Esophagus muscularis mucosa (tissue), 4 donors: ENCODE data around the gene PWWP2A. TPM values are rescaled to one million over a fixed set of nuclear protein-coding genes. Genes with fewer than 3 reads are reported as not detected.
A peak's percentile ranks its signal among the peaks of the same experiment; 100 is the strongest.

Experiments
- DNase-seq: peaks from one replicate; pipeline ENCODE4 v3.0.0-alpha.2; 2017; ENCODE audit errors: extremely low spot score
- H3K27ac ChIP-seq, 4 donors: fragments of 200-600 bp; sonication (generic); replicated peaks in 1 of 4; 1 replicate in 3 of 4; 2 replicates in 1 of 4; pipeline ENCODE4 v1.5.1; 2016 to 2019; ENCODE audit warnings: mild to moderate bottlenecking in 1 of 4
- H3K27me3 ChIP-seq, 4 donors: fragments of 200-600 bp; sonication (generic); one replicate each; pipeline versions ENCODE4 v1.5.1 to v1.6.0; 2016 to 2019
- H3K36me3 ChIP-seq, 4 donors: fragments of 200-600 bp; sonication (generic); one replicate each; pipeline ENCODE4 v1.5.1; 2016 to 2019
- H3K4me1 ChIP-seq, 4 donors: fragments of 200-600 bp; sonication (generic); one replicate each; pipeline ENCODE4 v1.5.1; 2016 to 2019
- H3K4me3 ChIP-seq, 4 donors: fragments of 200-600 bp; sonication (generic); 1 replicate in 2 of 4; 2 replicates in 2 of 4; pipeline ENCODE4 v1.5.1; 2016 to 2019; ENCODE audit warnings: mild to moderate bottlenecking in 4 of 4, moderate library complexity in 1 of 4
- H3K9me3 ChIP-seq, 4 donors: fragments of 200-600 bp; sonication (generic); 1 replicate in 3 of 4; 2 replicates in 1 of 4; pipeline ENCODE4 v1.5.1; 2016 to 2019
- EP300 ChIP-seq: sonication (generic); formaldehyde crosslinking; IDR thresholded peaks from one replicate; pipeline ENCODE4 v1.6.1; 2017; ENCODE audit warnings: antibody characterized with exemption
- POLR2A ChIP-seq: fragments of 450-650 bp; IDR thresholded peaks from one replicate; pipeline ENCODE4 v1.6.1; 2017; ENCODE audit warnings: antibody characterized with exemption, moderate library complexity, mild to moderate bottlenecking, low read depth
- POLR2AphosphoS5 ChIP-seq, 2 donors: sonication (generic); formaldehyde crosslinking; IDR thresholded peaks; one replicate each; pipeline ENCODE4 v1.6.1; 2017; ENCODE audit warnings: antibody characterized with exemption in 2 of 2
- WGBS: methylation state at CpG from one replicate; pipeline ENCODE4 v1.1.5; 2018; 5-methylcytosine and 5-hydroxymethylcytosine counted together
- intact Hi-C: fragments of 100-400 bp; cut with DNase I; formaldehyde crosslinking; loops from one replicate; pipeline ENCODE4 v1.15.1; 2023
- total RNA-seq, 4 donors: library from RNA; depleted of rRNA; stranded (reverse); fragments of >200 nt; gene quantifications; one replicate each; pipeline versions ENCODE4 v1.1.0 to v1.2.1, GENCODE V29; 2016
- TF ChIP-seq, protein P1 (sequence below), 3 experiments: fragments of 200-600 bp in 2 of 3; fragments of 450-650 bp in 1 of 3; sonication (generic) in 2 of 3; IDR thresholded peaks; one replicate each; pipeline ENCODE4 v1.5.1; 2017 to 2019; ENCODE audit warnings: antibody characterized with exemption in 3 of 3, mild to moderate bottlenecking in 2 of 3, moderate library complexity in 1 of 3

The PWWP2A gene
- total RNA-seq, 4 donors from 2014 or later: 17.2 to 30.3 (median 24.2) TPM

DNA sequence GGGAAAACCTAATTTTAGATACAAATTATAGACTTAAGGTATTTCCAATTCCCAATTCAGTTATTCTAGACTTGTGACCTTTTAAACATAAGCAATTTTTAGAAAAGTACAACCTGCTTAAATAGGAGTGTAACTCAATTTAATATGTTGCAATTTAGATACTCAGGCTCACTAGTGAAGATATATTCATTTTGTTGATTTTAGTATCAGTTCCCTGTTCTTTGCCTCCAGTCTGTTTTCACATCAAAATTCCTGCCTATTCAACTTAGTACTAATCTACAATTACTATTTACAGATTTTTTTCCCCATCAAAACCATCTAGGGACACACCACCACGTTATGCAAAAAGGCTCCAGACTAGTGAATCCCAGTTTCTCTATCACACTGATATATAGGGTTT, 30.4 kb downstream of the PWWP2A start:
- Histone ChIP-seq H3K27me3 (no peaks in the 10 kb centered on the region), H3K9me3 (no peaks in the 10 kb centered on the region), H3K4me1 (peaks cover 0 to 2% (median under 1%) of the 10 kb centered on the region in 4 donors), H3K36me3 (peaks cover 9 to 28% (median 22%) of the 10 kb centered on the region in 4 donors), H3K4me3 (no peak overlapping the region), H3K27ac (no peak overlapping the region)
- WGBS: 84% methylated on average over 1 of the region's 1 CpG
- intact Hi-C loops: no loop called here
- TF ChIP-seq POLR2A (no peak), POLR2AphosphoS5 (IDR thresholded peaks at IDR 0.05) (no peak), EP300 (no peak)
- TF ChIP-seq, protein P1, sequence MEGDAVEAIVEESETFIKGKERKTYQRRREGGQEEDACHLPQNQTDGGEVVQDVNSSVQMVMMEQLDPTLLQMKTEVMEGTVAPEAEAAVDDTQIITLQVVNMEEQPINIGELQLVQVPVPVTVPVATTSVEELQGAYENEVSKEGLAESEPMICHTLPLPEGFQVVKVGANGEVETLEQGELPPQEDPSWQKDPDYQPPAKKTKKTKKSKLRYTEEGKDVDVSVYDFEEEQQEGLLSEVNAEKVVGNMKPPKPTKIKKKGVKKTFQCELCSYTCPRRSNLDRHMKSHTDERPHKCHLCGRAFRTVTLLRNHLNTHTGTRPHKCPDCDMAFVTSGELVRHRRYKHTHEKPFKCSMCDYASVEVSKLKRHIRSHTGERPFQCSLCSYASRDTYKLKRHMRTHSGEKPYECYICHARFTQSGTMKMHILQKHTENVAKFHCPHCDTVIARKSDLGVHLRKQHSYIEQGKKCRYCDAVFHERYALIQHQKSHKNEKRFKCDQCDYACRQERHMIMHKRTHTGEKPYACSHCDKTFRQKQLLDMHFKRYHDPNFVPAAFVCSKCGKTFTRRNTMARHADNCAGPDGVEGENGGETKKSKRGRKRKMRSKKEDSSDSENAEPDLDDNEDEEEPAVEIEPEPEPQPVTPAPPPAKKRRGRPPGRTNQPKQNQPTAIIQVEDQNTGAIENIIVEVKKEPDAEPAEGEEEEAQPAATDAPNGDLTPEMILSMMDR (IDR thresholded peaks at IDR 0.05): no peak
- no peak for DNase-seq

DNA sequence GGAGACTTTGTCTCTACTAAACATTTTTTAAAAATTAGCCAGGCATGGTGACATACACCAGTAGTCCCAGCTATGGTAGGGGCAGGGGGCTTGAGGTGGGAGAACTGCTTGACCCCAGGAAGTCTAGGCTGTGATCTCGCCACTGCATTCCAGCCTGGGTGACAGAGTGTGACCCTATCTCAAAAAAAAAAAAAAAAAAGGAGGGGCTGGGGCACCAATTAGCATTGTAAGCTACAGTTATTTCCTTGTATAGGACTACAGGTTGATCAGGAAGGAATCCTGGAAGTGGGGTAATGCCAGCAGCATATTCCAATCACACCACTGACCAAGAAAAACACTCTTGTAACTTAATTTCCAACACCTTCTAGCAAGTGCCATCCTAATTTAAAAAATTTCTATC, 32.1 kb downstream of the PWWP2A start:
- 93% methylated on average over 1 of the region's 1 CpG for WGBS

DNA sequence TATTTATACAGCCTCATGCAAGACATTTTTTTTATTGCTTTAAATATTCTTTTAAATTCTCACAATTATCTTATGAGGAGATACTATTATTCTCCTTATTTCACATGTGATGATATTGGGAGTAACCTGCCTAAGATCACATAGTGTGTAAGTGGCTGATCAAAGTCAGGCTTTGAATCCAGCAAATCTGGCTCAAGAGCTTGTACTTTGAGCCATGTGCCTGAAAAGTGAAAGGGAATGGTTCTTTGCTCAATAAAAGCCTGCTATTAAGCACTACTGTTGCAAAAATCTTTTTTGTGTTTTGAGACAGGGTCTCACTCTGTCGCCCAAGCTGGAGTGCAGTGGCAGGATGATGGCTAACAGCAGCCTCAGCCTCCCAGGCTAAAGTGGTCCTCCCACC, 35.1 kb downstream of the PWWP2A start:
- Histone ChIP-seq H3K9me3 (no peaks in the 10 kb centered on the region), H3K27me3 (no peaks in the 10 kb centered on the region), H3K4me1 (peaks cover 3 to 24% (median 19%) of the 10 kb centered on the region in 4 donors), H3K4me3 (no peak overlapping the region), H3K36me3 (peaks cover 0 to 6% (median 1%) of the 10 kb centered on the region in 4 donors), H3K27ac (no peak overlapping the region)
- intact Hi-C loops: no loop called here
- 100% methylated on average over 1 of the region's 1 CpG for WGBS
- TF ChIP-seq EP300 (no peak), POLR2AphosphoS5 (IDR thresholded peaks at IDR 0.05) (no peak), POLR2A (no peak)
- TF ChIP-seq, protein P1 (IDR thresholded peaks at IDR 0.05): no peak
- no peak for DNase-seq

More for the DNA sequence above, 32.1 kb downstream of the PWWP2A start:
- no peak for TF ChIP-seq POLR2AphosphoS5 (IDR thresholded peaks at IDR 0.05)
- TF ChIP-seq EP300: no peak
- TF ChIP-seq, protein P1 (IDR thresholded peaks at IDR 0.05): no peak
- TF ChIP-seq POLR2A: no peak
- no peak overlapping the region for H3K4me3 ChIP-seq
- no peaks in the 10 kb centered on the region for H3K9me3 ChIP-seq
- H3K36me3 ChIP-seq: peaks cover 0 to 12% (median 6%) of the 10 kb centered on the region in 4 donors
- no peaks in the 10 kb centered on the region for H3K27me3 ChIP-seq
- intact Hi-C loops: no loop called here
- no peak overlapping the region for H3K27ac ChIP-seq
- peaks cover 3 to 17% (median 15%) of the 10 kb centered on the region in 4 donors for H3K4me1 ChIP-seq
- no peak for DNase-seq

DNA sequence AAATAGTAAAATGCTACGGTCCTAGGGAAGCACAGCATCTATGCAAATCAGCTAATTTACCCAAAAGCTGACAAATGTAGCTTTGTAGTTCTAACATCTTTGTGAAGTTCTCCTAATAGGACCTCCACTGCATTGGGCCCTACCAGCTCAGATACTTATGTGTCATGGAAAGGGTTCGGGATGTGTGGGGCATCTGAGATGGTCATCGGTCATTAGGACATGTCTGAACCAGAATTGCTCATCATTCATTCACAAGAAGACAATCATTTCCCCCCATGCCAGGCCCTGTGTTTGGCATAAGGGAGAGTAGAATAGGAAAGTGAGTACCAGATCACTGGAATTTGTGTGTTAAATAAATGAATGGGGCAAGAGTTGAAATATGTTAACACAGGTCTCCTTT, 35.7 kb downstream of the PWWP2A start:
- Histone ChIP-seq H3K36me3 (peaks cover 0 to 12% (median 1%) of the 10 kb centered on the region in 4 donors), H3K4me1 (peaks cover 3 to 31% (median 24%) of the 10 kb centered on the region in 4 donors), H3K4me3 (no peak overlapping the region), H3K27ac (peak overlapping the region in 2 of 4 donors; percentile 11 to 15), H3K9me3 (no peaks in the 10 kb centered on the region), H3K27me3 (no peaks in the 10 kb centered on the region)
- DNase-seq: no peak
- 57% methylated on average over 3 of the region's 3 CpGs for WGBS
- intact Hi-C loops: no loop called here
- no peak for TF ChIP-seq POLR2AphosphoS5 (IDR thresholded peaks at IDR 0.05)
- TF ChIP-seq, protein P1 (IDR thresholded peaks at IDR 0.05): no peak
